ENCODE data around the gene PIANP.
"Not testable (repeated sequence)": the region's sequence is repeated elsewhere in the genome, so short reads cannot be mapped to it uniquely, and the experiment has no call there.

PIANP gene

GRCh38 chr12:6700646-6701051 is at the start of gene PIANP:
Gene PIANP, minus strand, starts transcription at chr12:6700815. Its CDS starts 2,754 bp downstream, at chr12:6698061.
- peak; percentile 31 for DNase-seq

- DNase-seq: no peak
Observed at GRCh38 chr12:6748761-6749160, 48.1 kb upstream of the PIANP start.

- DNase-seq: no peak
Observed at GRCh38 chr12:6747216-6747615, 46.6 kb upstream of the PIANP start.

DNA sequence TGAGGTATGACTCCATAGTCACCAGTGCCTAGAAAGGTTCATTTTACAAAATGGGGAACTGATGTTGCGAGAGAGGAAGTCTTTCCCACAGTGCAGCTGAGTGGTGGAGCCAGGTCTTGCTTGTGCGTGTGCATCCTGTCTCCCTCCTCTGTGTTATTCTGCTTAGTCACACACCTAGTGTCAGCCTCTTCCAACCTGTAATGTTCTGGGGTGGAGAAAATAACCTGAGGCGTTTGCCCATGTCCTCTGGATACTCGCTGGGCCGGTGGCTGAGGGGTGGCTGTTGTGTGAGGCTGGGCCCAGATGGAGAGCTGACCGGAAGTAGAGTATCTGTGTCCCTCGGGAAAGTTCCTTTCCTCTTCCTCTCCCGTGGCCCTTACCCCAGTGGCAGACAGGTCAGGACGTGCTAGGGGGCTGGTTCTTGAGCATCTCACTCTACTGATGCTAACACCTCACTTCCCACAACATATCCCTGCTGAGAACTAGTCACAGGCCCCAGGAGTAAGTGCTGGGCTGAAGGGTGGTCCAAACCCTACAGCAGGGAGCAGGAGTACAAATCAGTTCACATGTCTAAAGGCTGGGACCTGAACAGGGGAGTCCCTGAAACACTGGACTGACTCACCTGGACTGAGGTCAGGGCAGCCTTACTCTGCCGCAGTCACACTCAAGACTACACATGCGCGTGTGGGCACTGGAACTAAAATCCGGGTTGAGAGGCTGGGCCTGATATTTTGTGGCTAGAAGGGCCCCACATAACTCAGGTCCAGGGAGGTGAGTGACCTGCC is 45.3 kb upstream of the PIANP start:
- DNase-seq: no peak

DNA sequence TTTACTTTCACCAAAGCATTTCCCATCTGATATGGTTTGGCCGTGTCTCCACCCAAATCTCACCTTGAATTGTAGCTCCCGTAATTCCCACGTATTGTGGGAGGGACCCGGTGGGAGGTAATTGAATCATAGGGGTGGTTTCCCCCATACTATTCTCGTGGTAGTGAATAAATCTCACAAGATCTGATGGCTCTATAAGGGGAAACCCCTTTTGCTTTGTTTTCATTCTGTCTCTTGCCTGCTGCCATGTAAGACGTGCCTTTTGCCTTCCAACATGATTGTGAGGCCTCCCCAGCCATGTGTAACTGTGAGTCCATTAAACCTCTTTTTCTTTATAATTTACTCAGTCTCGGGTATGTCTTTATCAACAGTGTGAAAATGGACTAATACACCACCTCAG is 42.7 kb upstream of the PIANP start:
- DNase-seq: not testable (repeated sequence)

GRCh38 chr12:6742834-6743233 is 42.2 kb upstream of the PIANP start:
- no peak for DNase-seq

- DNase-seq: not testable (repeated sequence)
Observed at GRCh38 chr12:6742080-6742479, 41.5 kb upstream of the PIANP start.

- no peak for DNase-seq
Observed at GRCh38 chr12:6736754-6737153, 36.1 kb upstream of the PIANP start.

- peak; percentile 79 for DNase-seq
Observed at GRCh38 chr12:6735448-6736191, 35.0 kb upstream of the PIANP start.

GRCh38 chr12:6734506-6735387 is 34.1 kb upstream of the PIANP start:
- no peak for DNase-seq

- DNase-seq: no peak
Observed at GRCh38 chr12:6730169-6730568, 29.6 kb upstream of the PIANP start.

- DNase-seq: no peak
Observed at GRCh38 chr12:6729186-6729585, 28.6 kb upstream of the PIANP start.

DNA sequence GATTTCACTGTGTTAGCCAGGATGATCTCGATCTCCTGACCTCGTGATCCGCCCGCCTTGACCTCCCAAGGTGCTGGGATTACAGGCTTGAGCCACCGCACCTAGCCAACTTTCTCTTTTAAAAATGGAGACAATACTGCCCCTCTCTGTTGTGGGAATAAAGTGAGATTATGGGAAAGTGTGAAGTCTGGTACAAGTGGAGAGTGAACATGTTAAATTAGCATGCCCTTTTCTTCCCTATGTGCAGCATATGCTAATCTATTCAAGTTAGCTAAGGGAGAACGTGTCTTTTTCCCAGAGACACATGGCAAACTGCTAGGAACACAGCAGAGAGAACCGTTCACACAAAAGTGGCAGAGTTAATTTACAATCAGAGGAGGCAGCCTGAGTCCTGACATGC is 24.7 kb upstream of the PIANP start:
- DNase-seq: no peak

GRCh38 chr12:6724409-6724797 is 23.8 kb upstream of the PIANP start:
- DNase-seq: no peak

- DNase-seq: peak; percentile 99
Observed at GRCh38 chr12:6723607-6724408, 23.2 kb upstream of the PIANP start, which contains the start of gene COPS7A. Gene COPS7A, plus strand, starts transcription at chr12:6724046. Its CDS starts 611 bp downstream, at chr12:6724657.

DNA sequence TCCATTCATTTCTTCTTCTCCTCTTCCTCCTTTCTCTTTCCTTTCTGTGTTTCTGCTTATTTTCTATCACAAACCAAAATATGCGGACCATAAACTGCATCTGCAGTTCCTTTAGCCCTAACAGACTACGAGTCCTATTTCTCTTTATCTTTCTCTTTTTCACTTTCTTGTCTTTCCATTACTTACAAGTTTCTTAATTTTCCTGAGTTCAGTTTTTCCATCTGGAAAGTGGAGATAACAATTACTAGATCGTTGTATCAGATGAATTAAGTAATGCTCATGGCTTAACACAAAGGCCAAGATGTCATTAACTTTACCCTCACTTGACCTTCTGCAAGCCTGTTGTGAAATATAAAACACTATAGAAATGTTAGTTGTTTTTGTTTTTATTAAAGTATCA is 22.2 kb upstream of the PIANP start:
- DNase-seq: no peak

GRCh38 chr12:6716874-6717437 is 16.3 kb upstream of the PIANP start:
- DNase-seq: no peak

GRCh38 chr12:6716031-6716873 is 15.6 kb upstream of the PIANP start:
- not testable (repeated sequence) for DNase-seq

GRCh38 chr12:6708960-6709394 is 8.4 kb upstream of the PIANP start:
- DNase-seq: no peak

- DNase-seq: not testable (repeated sequence)
Observed at GRCh38 chr12:6708351-6708750, 7.7 kb upstream of the PIANP start.

DNA sequence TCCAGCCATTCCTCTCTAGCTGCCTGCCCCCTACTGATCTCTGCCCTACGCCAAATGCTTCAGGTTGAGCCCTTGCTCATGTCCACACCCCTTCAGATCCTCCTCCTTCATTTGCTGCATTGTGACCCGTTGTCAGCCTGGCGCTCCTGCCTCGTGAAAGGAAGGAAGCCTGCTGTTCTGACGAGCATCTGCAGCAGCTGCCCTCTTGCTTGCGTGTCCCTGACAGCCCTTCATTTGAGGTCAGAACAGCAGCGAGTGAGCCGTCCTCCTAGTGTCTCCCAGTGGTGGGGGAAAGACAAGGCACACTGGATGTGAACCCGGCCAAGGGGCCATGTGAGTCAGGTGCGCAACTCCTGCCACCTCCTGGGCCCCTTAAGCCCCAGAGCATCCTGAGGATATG is 3.0 kb upstream of the PIANP start:
- DNase-seq: no peak

All from fibroblast of upper back skin (primary cell).